GM18867 (cell line): ENCODE results near the gene NF2.

Source experiments
- ATAC-seq: cut with Tn5 transposase; IDR thresholded peaks from one replicate; pipeline ENCODE4 v1.9.1; 2021; ENCODE audit warnings: mild to moderate bottlenecking, moderate library complexity; ENCODE audit not compliant: unreplicated experiment

Gene NF2

GRCh38 chr22:29738118-29738815 lies 134.8 kb downstream of the NF2 start:
- no peak for ATAC-seq

GRCh38 chr22:29739346-29739875 lies 136.0 kb downstream of the NF2 start:
- no peak for ATAC-seq

- ATAC-seq, result no peak
Measured at GRCh38 chr22:29740216-29740615, 136.8 kb downstream of the NF2 start.

GRCh38 chr22:29741926-29742325 lies 138.5 kb downstream of the NF2 start:
- ATAC-seq, result no peak

- ATAC-seq, result no peak
Measured at GRCh38 chr22:29742326-29742725, 138.9 kb downstream of the NF2 start.

- no peak for ATAC-seq
Measured at GRCh38 chr22:29744902-29745301, 141.5 kb downstream of the NF2 start.

- ATAC-seq, result no peak
Measured at GRCh38 chr22:29747832-29748231, 144.4 kb downstream of the NF2 start.
